KG1 (cell line): Measurements from ENCODE around the gene HSPH1.

Experiments used
- DNase-seq: peaks from one replicate; lab custom pipeline; 2025; lab: John Stamatoyannopoulos, UW

The HSPH1 gene

GRCh38 chr13:31161557-31162150 lies at the start of gene HSPH1:
Gene HSPH1 (minus strand): TSS chr13:31161904. CDS start chr13:31161582, 322 bp downstream.
- peak; percentile 98 for DNase-seq

GRCh38 chr13:31209841-31210210 lies 48.1 kb upstream of the HSPH1 start:
- no peak for DNase-seq

- DNase-seq = no peak
These were observed 47.6 kb upstream of the HSPH1 start for GRCh38 chr13:31209172-31209840.

- no peak for DNase-seq
These were observed 46.9 kb upstream of the HSPH1 start for GRCh38 chr13:31208559-31209122.

GRCh38 chr13:31207661-31208552 lies 46.2 kb upstream of the HSPH1 start:
- DNase-seq = no peak

GRCh38 chr13:31204592-31204991 lies 42.9 kb upstream of the HSPH1 start:
- DNase-seq = no peak

- DNase-seq = no peak
These were observed 39.8 kb upstream of the HSPH1 start for GRCh38 chr13:31201341-31202031.

GRCh38 chr13:31200637-31200971 lies 38.9 kb upstream of the HSPH1 start:
- peak; percentile 67 for DNase-seq

GRCh38 chr13:31199849-31200636 lies 38.3 kb upstream of the HSPH1 start, which contains the start of gene B3GLCT:
Gene B3GLCT (plus strand): TSS chr13:31199975. CDS start chr13:31200085, 110 bp downstream.
- DNase-seq = peak; percentile 68

- no peak for DNase-seq
These were observed 37.8 kb upstream of the HSPH1 start for GRCh38 chr13:31199527-31199848.

- no peak for DNase-seq
These were observed 36.8 kb upstream of the HSPH1 start for GRCh38 chr13:31198519-31198918.

GRCh38 chr13:31196992-31197391 lies 35.3 kb upstream of the HSPH1 start:
- DNase-seq = no peak

- DNase-seq = no peak
These were observed 33.9 kb upstream of the HSPH1 start for GRCh38 chr13:31195616-31196015.

GRCh38 chr13:31192306-31192705 lies 30.6 kb upstream of the HSPH1 start:
- no peak for DNase-seq

GRCh38 chr13:31191748-31192147 lies 30.0 kb upstream of the HSPH1 start:
- DNase-seq = no peak

- no peak for DNase-seq
These were observed 23.4 kb upstream of the HSPH1 start for GRCh38 chr13:31184981-31185645.

GRCh38 chr13:31184451-31184850 lies 22.7 kb upstream of the HSPH1 start:
- DNase-seq = no peak

- no peak for DNase-seq
These were observed 21.3 kb upstream of the HSPH1 start for GRCh38 chr13:31182987-31183386.

GRCh38 chr13:31179754-31180153 lies 18.1 kb upstream of the HSPH1 start:
- DNase-seq = no peak

GRCh38 chr13:31179241-31179640 lies 17.5 kb upstream of the HSPH1 start:
- no peak for DNase-seq
